Adipose tissue (tissue), 3 donors: Measurements from ENCODE around the gene MYH13. TPM values are rescaled to one million over a fixed set of nuclear protein-coding genes. Genes with fewer than 3 reads are reported as not detected.

ENCODE experiments used
- H3K27ac ChIP-seq: one replicate; pipeline ENCODE4 v1.5.1; 2013; ENCODE audit warnings: low read depth, low read length
- WGBS, 3 donors: extraction: QIAGEN DNeasy Blood & Tissue Kit; methylation state at CpG; one replicate each; pipeline ENCODE4 v1.1.7; 2013; 5-methylcytosine and 5-hydroxymethylcytosine counted together
- polyA plus RNA-seq, 3 donors: library from polyadenylated mRNA; stranded (reverse); fragments of 200-250 nt; gene quantifications; one replicate each; pipeline ENCODE4 v1.2.3, GENCODE V29; 2013
- donor health status: healthy with polysubstance abuse.
- donor health status: Bipolar disorder and iron deficiency.
- donor health status: healthy.

The MYH13 gene
- polyA plus RNA-seq, 3 donors, result 0.01 TPM; not detected in 2

- 50 to 74% (median 52%) methylated on average over 3 of the region's 3 CpGs for WGBS, 3 donors
- H3K27ac ChIP-seq, result no peak overlapping the region
Measured at GRCh38 chr17:10271106-10271562, 101.7 kb downstream of the MYH13 start.

DNA sequence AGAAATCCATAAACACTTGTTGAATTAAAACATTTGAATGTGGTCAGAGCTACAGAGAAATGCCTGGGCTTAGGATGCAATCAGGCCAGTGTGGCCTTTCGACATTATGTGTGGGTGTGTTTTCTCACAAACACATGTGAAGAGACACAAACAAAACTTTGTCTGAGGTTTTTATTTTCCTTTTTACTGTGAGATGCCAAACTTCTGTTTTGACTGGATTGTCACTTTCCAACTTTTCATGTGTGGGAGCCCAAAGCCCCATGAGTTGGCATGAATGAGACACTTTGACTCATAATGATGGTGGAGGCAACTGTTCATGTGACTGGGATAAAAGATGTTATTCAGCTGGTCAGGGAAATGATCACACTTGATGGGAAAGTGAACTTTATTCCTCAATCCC is 102.5 kb downstream of the MYH13 start:
- WGBS, 3 donors, result 78 to 80% (median 80%) methylated on average over 1 of the region's 1 CpG
- H3K27ac ChIP-seq, result no peak overlapping the region

DNA sequence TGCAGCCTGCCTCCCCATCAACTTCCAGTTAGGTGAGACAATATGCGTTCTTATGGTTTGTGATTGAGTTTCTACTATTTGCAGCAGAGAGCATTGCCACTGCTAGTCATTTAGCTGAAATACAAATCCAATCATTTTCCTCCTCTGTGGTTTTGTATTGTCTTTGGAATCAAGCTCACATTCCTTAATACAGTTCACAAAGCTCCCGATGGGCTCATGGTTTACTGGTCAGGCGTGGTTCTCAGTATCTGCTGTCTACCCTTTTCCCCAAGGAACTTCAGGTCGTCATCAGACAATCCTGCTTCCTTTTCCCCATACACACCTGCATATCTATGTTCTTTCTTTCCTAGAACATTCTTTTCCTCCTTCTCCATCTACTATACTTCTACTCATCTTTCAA is 104.8 kb downstream of the MYH13 start:
- 64 to 72% (median 70%) methylated on average over 4 of the region's 4 CpGs for WGBS, 3 donors
- H3K27ac ChIP-seq, result no peak overlapping the region

DNA sequence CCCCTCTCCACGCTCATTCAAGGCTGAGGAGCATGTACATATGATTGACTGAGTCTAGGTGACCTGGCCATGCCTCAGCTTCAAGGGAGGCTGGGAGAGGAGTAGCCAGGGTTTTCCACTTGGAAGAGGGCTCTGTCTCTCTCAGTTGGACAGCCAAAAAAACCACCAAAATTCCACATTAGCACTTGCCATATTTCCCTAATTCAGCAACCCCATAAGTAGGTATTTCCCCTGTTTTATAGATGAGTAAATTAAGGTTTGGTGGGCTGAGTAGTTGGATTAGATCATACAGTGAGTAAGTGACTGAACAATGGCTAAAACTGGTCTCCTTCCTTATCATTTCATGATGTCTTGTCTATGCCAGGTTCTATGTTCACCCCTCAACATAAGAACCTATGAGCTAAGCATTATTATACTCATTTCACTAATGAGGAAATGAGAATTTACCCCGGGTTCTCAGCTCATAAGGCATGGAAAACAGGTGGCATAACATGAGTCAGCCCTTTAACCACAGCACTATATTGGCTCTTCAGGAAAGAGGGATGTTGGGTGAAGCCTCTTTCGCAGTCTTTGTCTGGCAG is 106.4 kb downstream of the MYH13 start:
- no peak overlapping the region for H3K27ac ChIP-seq
- WGBS, 3 donors, result 72 to 78% (median 76%) methylated on average over 3 of the region's 3 CpGs

DNA sequence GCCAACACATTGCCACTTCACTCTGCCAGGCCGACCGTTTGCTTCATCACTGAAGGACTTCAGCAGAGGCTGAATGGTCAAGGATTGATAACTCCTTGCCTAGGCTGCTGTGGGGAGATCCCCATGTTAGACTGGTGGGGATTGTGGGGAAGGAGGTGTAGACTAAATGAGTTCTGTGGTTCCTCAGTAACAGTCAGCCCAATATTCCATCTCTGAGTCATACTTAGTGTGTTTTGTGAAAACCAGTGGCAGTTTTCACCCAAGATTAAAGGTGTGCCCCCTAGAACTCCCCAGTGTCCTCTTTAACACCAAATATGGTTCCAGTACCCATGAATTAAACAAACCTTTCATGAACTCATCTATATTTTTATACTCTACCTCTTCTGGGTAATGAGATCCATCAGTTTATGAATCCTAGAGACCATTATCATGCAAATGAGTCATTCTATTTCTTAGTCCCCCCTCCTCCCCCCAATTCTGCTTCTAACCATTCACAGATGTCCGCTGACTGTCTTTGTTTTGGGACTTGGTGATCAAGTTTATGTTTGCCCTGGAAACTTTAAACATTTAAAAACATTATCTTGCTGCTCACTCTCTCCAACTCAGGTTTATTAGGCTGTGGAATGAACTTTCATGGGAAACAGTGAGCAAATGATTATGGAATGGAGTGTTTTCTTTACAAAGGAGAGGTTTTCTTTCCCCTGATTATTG is 107.6 kb downstream of the MYH13 start:
- 61 to 83% (median 83%) methylated on average over 3 of the region's 3 CpGs for WGBS, 3 donors
- H3K27ac ChIP-seq, result no peak overlapping the region

DNA sequence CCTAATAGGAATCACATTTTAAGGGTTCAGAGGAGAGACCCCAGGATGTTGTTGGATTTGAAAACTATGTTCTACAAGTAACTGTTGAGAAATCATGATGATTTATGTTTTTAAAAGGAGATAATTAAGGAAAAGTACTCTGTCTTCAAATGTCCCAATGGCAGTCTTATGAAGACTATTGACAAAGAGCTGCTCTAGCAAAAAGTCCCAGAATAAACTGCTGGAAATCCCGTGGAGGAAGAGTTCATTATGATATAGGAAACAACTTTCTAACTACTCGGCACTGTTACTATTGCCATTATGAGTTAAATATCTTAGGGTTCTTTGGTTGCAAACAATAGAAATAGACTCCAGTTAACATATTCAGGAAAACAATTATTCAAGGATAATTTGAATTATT is 108.8 kb downstream of the MYH13 start:
- no peak overlapping the region for H3K27ac ChIP-seq
- WGBS, 3 donors, result 58 to 66% (median 64%) methylated on average over 2 of the region's 2 CpGs

- 39 to 81% (median 80%) methylated on average over 1 of the region's 1 CpG for WGBS, 3 donors
- H3K27ac ChIP-seq, result no peak overlapping the region
Measured at GRCh38 chr17:10262451-10262850, 110.4 kb downstream of the MYH13 start.

DNA sequence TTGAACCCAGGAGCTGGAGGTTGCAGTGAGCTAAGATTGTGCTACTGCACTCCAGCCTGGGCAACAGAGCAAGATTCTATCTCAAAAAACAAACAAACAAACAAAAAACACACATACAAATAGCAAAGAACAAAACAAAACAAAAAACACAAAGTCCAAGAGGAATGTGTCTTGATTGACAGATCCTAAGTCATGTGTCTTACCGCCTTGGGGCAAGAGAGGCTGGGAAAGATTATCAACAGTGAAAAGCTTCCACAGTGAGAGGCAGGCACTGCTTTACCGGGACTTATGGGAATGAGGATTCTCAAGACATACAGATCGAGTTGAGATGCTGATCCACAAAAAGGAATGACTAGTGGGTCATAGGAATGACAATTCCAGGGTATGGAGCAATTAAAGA is 111.7 kb downstream of the MYH13 start:
- WGBS, 3 donors, result 65 to 82% (median 78%) methylated on average over 3 of the region's 3 CpGs
- no peak overlapping the region for H3K27ac ChIP-seq

- 55 to 61% (median 60%) methylated on average over 11 of the region's 11 CpGs for WGBS, 3 donors
- H3K27ac ChIP-seq, result no peak overlapping the region
Measured at GRCh38 chr17:10251212-10251948, 121.4 kb downstream of the MYH13 start.

Other genes with a start within 250 kb of the MYH13 start
- 10 to 100 TPM in 2 of 3 donors, 1 to 10 TPM in 1; 2.5 to 88.1 (median 16.4) TPM for gene GAS7, start 174.4 kb downstream of the MYH13 start, polyA plus RNA-seq
- not detected for gene MYH8, start 48.9 kb upstream of the MYH13 start, polyA plus RNA-seq
- not detected for gene MYH4, start 96.6 kb upstream of the MYH13 start, polyA plus RNA-seq
- under 1 TPM in 2 of 3 donors, not detected in 1; 0.05 to 0.06 TPM for gene MYH1, start 145.5 kb upstream of the MYH13 start, polyA plus RNA-seq
- under 1 TPM in 2 of 3 donors, not detected in 1; 0.07 to 0.33 TPM for gene MYH2, start 176.7 kb upstream of the MYH13 start, polyA plus RNA-seq